Subcutaneous abdominal adipose tissue (tissue), 5 donors: ENCODE results near the gene NAPSA.

Experiments
- H3K27ac ChIP-seq: one replicate; pipeline ENCODE4 v1.7.0; 2013; ENCODE audit warnings: low read depth, mild to moderate bottlenecking, inconsistent platforms, low read length, moderate library complexity
- H3K27me3 ChIP-seq, 5 donors: one replicate each; pipeline ENCODE4 v1.7.0; 2013; ENCODE audit warnings: low read length in 5 of 5, inconsistent platforms in 1 of 5; ENCODE audit not compliant: control insufficient read depth in 5 of 5, insufficient read depth in 4 of 5
- H3K36me3 ChIP-seq, 5 donors: one replicate each; pipeline ENCODE4 v1.7.0; 2013; ENCODE audit warnings: low read length in 5 of 5; ENCODE audit not compliant: control insufficient read depth in 5 of 5, insufficient read depth in 5 of 5
- H3K4me1 ChIP-seq, 5 donors: one replicate each; pipeline ENCODE4 v1.7.0; 2013; ENCODE audit warnings: low read length in 5 of 5, mild to moderate bottlenecking in 3 of 5, moderate library complexity in 1 of 5; ENCODE audit not compliant: control insufficient read depth in 5 of 5, insufficient read depth in 5 of 5
- H3K4me3 ChIP-seq, 5 donors: one replicate each; pipeline ENCODE4 v1.7.0; 2013; ENCODE audit warnings: low read length in 5 of 5, low read depth in 1 of 5
- H3K9ac ChIP-seq, 5 donors: one replicate each; pipeline ENCODE4 v1.7.0; 2013; ENCODE audit warnings: low read length in 5 of 5, mild to moderate bottlenecking in 4 of 5, moderate library complexity in 3 of 5
- H3K9me3 ChIP-seq, 5 donors: one replicate each; pipeline ENCODE4 v1.7.0; 2013; ENCODE audit warnings: low read length in 5 of 5; ENCODE audit not compliant: control insufficient read depth in 5 of 5
- donor health status: healthy.
- donor health status: healthy.
- donor health status: healthy.
- donor health status: healthy.
- donor health status: healthy.

Gene NAPSA

DNA sequence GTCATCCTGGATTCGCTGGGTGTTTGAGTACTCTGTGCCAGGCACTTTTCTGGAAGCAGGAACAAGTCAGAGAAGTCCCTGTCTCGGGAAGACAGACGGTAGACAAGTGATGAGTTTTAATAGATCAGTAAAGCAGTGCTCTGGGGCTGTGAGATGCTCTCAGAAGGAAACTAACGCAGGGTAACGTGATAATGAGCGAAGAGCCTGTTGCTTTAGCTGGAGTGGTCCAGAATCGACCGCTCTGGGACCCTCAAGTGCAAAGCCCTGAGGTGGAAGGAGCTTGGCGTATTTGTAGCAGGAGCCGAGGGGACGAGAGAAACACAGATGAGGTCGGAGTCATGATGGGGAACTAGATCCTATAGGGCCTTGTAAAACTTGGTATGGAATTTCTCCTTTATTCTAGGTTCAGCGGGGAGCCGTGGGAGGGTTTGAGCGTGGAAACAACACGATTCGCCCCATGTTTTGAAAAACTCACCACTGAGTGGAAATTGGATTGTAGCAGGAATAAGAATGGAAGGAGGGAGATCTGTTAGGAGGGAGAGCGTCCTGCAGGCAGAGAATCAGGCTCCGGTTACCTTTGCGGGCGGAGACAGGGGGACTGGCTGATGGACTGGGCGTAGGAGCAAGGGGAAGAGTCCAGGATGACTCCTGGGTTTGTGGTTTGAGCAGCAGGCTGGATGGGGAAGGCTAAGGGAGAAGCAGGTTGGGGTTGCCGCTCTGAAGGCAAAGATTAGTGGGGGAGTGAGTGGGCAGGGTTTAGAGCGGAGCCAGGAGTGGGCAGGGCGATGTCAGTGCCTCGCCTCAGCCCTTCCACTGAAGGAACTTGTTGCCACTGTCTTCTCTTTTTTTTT, 19.5 kb upstream of the NAPSA start:
- no peaks in the 10 kb centered on the region for H3K27me3 ChIP-seq
- H3K4me1 ChIP-seq = peaks cover 6 to 28% (median 19%) of the 10 kb centered on the region in 5 donors
- H3K4me3 ChIP-seq = peak overlapping the region; percentile 57 to 75 (median 69)
- peaks cover 0 to 31% (median 28%) of the 10 kb centered on the region in 5 donors for H3K36me3 ChIP-seq
- H3K9ac ChIP-seq = peak overlapping the region; percentile 22 to 78 (median 74)
- H3K27ac ChIP-seq = peak overlapping the region; percentile 69
- H3K9me3 ChIP-seq = no peaks in the 10 kb centered on the region

DNA sequence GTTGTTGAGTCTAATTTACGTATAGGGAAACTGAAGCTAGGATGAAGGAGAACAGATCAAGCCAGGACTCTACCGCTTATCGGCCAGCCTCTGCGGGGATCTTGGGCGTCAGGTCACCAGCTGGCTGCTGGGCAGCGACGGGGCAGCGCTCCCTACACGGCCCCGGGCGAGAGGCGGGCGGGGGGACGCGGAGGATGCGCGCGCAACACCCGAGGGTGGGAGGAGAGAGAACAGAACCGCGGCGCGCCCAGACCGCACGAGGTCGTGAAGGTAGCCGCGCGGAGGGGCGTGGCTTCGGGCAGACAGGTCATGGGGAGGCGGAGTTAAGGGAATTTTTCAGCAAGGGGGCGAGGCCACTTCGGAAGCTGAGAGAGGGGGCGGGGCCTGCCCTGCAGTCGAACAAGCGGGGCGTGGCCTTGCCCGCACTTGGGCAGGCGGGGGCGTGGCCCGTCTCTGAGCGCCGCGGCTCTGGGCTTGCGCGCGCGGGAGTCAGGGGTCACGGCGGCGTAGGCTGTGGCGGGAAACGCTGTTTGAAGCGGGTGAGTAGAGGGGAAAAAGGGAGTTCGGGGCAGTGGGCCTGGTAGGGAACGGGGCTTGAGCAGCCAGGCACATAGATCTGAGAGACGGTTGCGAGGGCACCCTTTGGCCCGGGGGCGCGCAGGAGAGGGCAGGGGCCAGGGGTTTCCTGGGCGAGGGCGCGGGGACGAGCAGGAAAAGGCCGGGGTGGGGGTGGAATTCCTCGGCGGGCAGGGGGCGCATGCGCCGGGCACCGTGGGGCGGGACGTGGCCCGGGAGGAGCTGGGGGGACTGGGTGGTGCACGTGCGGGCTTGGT, 18.6 kb upstream of the NAPSA start, which contains the start of gene POLD1:
Gene POLD1, plus strand, starts transcription at position 496 of the 833 bp plus-strand sequence. CDS start 14,505 bp downstream, outside the sequence.
- Histone ChIP-seq H3K4me3 (peak within 1 kb of the TSS; percentile 61 to 75 (median 69)), H3K36me3 (peaks cover 3 to 39% (median 36%) of the 10 kb centered on the region in 5 donors), H3K9me3 (no peaks in the 10 kb centered on the region), H3K9ac (peak within 1 kb of the TSS; percentile 22 to 78 (median 74)), H3K27me3 (no peaks in the 10 kb centered on the region), H3K27ac (peak within 1 kb of the TSS; percentile 69), H3K4me1 (peaks cover 6 to 28% (median 19%) of the 10 kb centered on the region in 5 donors)

DNA sequence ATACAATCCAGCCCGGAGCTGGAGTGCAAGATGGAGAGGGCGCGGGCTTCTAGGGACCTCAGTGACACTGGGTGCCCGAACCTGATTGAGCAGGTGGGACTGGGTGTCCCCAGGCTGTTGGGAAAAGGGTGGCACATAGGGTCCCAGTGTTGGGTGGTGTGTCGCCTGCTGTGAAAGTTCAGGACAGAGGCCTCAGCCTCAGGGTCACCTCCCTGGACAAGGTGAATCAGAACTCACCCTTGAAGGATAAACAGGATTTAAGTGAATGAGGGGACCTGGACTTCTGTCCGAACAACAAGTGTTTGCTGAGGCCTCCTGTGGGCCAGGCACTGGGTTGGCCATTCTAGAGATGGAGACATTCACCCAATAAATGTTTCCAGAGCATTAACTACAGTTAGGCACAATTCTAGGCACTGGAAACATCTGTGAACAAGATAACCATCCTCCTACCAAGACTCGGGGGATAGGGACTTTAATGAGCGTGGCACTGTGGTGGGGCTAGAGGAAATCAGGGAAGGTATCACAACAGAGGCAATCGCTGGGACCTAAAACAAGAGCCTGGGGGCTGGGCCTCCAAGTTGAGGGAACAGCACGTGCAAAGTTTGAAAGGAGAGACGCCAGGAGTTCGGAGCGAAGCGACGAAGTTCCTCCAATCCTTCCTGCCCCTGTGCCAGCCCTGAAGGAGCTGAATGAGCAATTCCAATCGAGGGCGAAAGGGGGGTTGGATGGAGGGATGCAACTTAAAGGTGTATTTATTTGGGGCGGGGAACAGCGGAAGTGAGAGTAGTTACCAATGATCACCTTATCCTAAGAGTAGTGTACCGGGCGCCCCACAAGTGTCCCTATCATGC, 17.8 kb upstream of the NAPSA start:
- peaks cover 3 to 48% (median 45%) of the 10 kb centered on the region in 5 donors for H3K36me3 ChIP-seq
- peak overlapping the region in 2 of 5 donors; percentile 41 to 66 for H3K9ac ChIP-seq
- peaks cover 6 to 28% (median 19%) of the 10 kb centered on the region in 5 donors for H3K4me1 ChIP-seq
- H3K27me3 ChIP-seq = no peaks in the 10 kb centered on the region
- peak overlapping the region; percentile 45 to 75 (median 61) for H3K4me3 ChIP-seq
- peak overlapping the region; percentile 69 for H3K27ac ChIP-seq
- no peaks in the 10 kb centered on the region for H3K9me3 ChIP-seq

DNA sequence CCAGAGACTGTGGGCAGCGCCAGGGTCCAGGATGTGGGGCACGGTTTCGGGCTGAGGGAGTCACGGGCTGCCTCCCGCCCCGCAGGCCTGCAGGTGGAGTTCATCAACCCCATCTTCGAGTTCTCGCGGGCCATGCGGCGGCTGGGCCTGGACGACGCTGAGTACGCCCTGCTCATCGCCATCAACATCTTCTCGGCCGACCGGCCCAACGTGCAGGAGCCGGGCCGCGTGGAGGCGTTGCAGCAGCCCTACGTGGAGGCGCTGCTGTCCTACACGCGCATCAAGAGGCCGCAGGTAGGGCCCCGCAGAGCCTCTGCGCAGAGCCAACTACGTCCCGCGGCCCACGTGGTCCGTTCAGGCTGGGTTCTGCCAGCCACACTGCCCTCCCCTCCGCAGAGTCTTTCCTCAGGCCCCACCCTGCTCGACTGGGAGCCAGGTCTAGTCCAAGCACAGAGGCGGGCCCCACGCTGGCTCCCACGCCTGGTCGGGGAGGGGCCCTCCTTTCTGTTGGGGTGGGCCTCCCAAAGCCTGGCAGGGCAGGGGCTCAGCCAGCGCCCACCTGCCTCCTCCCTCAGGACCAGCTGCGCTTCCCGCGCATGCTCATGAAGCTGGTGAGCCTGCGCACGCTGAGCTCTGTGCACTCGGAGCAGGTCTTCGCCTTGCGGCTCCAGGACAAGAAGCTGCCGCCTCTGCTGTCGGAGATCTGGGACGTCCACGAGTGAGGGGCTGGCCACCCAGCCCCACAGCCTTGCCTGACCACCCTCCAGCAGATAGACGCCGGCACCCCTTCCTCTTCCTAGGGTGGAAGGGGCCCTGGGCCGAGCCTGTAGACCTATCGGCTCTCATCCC, 16.7 kb upstream of the NAPSA start:
- Histone ChIP-seq H3K27ac (no peak overlapping the region), H3K9me3 (no peaks in the 10 kb centered on the region), H3K36me3 (peaks cover 3 to 55% (median 54%) of the 10 kb centered on the region in 5 donors), H3K4me1 (peaks cover 6 to 28% (median 24%) of the 10 kb centered on the region in 5 donors), H3K9ac (no peak overlapping the region), H3K27me3 (no peaks in the 10 kb centered on the region), H3K4me3 (no peak overlapping the region)

DNA sequence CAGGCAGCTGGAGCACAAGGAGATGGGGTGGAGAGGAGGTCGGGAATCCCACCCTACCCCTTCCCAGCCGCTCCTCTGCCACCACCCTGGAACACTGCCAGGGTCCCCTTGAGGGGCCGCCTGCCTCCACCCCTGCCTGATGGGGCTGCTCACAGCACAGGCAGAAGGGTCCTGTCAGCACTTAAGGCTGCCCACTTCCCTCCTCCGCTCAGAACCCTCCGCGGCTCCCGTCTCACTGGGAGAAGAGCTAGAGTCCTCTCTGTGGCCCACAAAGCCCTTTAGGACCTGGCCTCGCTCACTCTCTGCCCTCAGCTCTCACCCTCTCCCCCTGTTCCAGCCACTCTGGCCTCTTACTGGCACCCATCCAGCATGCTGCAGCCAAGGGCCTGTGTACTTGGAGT, 15.3 kb upstream of the NAPSA start:
- Histone ChIP-seq H3K4me3 (no peak overlapping the region), H3K9me3 (no peaks in the 10 kb centered on the region), H3K27me3 (no peaks in the 10 kb centered on the region), H3K9ac (no peak overlapping the region), H3K36me3 (peaks cover 3 to 55% (median 54%) of the 10 kb centered on the region in 5 donors), H3K4me1 (peaks cover 6 to 30% (median 25%) of the 10 kb centered on the region in 5 donors), H3K27ac (no peak overlapping the region)

DNA sequence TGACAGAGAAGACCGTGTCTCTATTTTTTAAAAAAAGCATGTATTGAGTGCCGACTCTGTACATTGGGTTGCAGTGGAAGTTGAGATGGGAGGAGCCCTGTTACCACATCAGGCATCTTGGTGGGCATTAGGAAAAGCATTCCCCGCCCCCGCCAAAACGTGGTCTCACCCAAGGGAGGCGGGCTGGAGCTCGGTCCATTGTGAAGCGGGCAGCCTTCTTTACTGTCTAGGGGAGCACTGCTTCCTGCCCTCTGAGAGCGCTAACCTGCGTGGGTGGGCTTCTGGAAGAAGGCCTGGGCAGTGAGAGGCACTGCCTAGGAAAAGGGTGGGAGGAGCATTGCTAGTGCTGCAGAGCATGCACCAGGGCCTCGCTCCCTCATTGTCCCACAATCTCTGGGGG, 14.7 kb upstream of the NAPSA start:
- H3K9me3 ChIP-seq = no peaks in the 10 kb centered on the region
- no peak overlapping the region for H3K9ac ChIP-seq
- H3K27me3 ChIP-seq = no peaks in the 10 kb centered on the region
- H3K27ac ChIP-seq = no peak overlapping the region
- H3K4me1 ChIP-seq = peaks cover 4 to 27% (median 22%) of the 10 kb centered on the region in 5 donors
- no peak overlapping the region for H3K4me3 ChIP-seq
- H3K36me3 ChIP-seq = peaks cover 3 to 55% (median 54%) of the 10 kb centered on the region in 5 donors

DNA sequence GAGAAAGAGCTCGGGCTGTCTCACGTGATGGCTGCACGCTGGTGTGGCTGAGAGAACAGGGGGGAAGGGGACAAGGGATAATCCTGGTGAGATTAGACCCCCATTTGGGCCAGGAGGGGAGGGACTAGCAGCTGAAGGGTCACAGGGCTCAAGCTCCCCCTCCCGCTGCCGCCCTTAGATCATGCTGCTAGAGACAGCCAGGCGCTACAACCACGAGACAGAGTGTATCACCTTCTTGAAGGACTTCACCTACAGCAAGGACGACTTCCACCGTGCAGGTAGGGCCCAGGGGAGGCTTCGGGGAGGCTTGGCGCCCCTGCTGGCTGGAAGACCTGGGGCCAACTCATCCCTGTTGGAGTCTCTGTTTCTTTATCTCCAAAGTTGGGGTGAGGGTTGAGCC, 14.2 kb upstream of the NAPSA start:
- Histone ChIP-seq H3K4me3 (no peak overlapping the region), H3K9ac (no peak overlapping the region), H3K27ac (no peak overlapping the region), H3K27me3 (no peaks in the 10 kb centered on the region), H3K36me3 (peaks cover 3 to 55% (median 54%) of the 10 kb centered on the region in 5 donors), H3K9me3 (no peaks in the 10 kb centered on the region), H3K4me1 (peaks cover under 1 to 22% (median 17%) of the 10 kb centered on the region in 5 donors)

DNA sequence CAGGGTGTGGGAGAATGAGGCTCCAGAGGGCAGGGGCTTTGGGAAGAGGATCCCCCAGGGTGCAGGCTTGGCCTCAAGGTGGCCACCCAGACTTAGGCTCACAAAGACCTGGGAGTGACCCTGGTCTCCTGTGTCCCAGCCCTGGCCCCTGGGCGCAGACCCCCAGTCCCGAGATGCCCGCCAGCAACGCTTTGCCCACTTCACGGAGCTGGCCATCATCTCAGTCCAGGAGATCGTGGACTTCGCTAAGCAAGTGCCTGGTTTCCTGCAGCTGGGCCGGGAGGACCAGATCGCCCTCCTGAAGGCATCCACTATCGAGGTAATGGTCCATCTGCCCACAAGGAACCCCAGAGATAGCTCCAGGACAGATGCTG, 13.4 kb upstream of the NAPSA start:
- Histone ChIP-seq H3K9me3 (no peaks in the 10 kb centered on the region), H3K27me3 (no peaks in the 10 kb centered on the region), H3K36me3 (peaks cover 3 to 55% (median 54%) of the 10 kb centered on the region in 5 donors), H3K27ac (no peak overlapping the region), H3K4me1 (peaks cover 0 to 15% (median 12%) of the 10 kb centered on the region in 5 donors), H3K9ac (no peak overlapping the region), H3K4me3 (no peak overlapping the region)
